GM10847 (cell line): ENCODE results near the gene HES3.

Experiments
- POLR2A ChIP-seq: IDR thresholded peaks from 2 replicates; pipeline ENCODE4 v1.6.1; 2011; ENCODE audit not compliant: insufficient read length; ENCODE audit errors: extremely low read depth

Gene HES3

DNA sequence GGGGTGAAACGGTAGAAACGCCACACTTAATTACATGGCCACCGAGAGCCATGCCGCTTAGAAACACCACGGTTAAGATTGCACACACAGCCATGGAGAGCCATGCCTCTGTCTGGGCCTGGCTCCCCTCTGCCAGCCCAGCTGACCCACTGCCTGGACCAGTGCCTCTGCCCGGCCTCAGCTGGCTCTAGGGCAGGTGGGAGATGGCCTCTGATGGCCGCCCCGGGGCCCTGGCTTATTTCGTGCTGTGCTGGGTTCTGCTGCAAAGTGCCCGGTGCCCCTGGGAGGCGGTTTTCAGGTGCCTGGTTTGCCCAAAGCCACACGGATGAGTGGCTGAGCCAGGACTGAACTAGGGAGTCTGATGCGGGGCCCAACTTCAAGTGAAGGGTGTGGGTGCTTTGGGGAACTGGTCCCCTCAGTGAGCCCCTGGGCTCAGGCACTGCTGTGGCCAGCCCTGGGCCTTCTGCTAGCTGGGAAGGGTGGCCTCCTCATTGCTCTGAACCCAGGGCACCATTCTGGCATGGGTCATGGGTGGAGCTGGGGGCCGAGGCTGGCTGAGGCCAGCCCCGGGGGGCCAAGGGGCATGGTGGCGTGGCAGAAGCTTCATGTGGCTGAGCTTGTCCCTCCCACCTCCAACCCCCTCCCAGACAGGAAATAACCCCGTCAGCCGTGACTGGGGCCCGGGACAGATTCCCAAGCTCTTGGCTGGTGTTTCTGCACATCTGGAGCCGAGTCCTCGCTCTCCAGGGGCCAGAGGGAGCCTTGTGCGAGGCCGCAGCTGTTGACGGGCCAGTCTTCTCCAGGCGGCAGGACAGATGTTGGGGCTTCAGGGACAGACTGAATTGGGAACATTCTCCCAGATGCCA is 18.8 kb downstream of the HES3 start:
- TF ChIP-seq POLR2A: no peak

DNA sequence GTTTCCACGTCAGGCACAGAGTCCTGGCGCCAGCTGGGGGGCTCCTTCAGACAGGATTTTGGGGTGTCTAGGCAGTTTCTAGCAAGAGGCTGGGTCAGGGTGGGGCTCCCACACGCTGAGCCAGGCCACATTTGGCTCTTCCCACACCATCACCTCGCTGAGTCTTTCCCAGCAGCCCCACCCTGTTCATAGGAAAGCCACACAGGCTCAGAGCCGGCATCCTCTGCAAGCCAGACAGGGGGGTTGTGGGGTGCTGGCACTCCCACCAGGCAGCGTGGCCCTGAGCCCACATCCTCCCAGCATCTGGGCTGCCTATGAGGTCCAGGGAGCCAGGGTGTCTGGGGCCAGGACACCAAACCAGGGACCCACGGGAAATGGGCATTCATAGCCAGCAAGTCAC is 19.7 kb downstream of the HES3 start:
- TF ChIP-seq POLR2A: no peak

DNA sequence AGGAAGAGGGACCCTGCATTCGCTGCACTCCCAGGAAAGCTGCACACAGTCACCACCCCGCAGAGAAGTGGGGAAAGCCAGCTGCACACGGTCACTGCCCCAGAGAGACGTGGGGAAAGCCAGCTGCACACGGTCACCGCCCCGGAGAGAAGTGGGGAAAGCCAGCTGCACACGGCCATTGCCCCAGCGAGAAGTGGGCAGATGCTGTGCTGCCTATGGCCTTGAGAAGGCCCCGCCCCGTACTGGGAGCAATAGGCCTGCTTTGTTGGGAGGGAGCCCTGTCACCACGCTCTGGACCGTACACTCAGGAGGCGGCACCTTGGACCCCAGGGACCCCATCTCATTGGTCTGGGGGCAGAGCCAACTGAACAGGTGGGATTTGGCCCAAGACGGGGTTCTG is 21.2 kb downstream of the HES3 start:
- no peak for TF ChIP-seq POLR2A

DNA sequence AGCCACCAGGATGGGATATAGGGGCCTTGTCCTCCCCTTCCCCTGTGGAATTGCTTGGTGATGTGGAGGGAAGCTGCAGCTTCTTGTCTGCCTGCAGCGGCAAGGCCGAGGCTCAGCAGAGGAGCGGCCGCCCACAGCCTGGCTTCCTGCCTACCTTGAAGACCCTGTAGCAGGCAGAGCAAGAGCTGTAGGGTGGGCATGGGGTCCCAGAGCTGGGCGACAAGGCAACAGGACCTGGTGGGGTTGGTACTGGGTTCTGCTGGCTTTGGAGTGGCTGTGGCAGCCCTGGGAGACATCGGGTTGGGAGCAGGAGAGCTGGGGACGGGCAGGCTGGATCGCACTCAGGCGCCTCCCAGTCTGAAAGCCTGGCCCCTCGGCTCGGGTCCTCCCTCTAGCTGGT is 22.7 kb downstream of the HES3 start:
- no peak for TF ChIP-seq POLR2A

DNA sequence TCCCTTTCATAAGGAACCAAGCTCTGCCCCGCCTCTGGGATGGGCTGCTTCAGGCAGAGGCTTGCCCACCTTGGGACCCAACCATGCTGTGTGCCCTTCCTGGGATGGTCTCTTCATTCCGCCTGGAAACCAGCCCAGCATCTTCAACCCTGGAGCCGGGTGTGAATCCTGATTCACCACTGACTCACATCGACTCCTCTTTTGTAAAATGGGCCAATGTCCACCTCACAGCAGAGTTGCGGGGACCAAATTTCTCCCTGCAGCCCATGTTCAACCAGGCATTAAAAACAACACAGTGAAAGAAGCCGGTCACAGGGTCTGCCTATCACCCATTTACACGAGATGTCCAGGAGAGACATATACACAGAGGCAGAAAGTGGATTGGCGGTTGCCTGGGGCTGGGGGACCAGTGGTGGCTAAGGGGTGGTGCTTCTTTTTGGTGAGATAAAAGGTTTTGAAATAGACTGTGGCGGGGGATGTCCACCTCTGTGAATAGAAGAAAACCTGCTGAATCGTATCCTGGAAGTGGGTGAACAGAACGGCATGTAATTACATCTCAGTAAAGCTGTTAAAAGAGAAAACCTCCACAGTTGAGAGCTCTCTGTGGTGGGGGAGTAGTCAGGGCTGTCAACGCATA is 23.8 kb downstream of the HES3 start:
- TF ChIP-seq POLR2A: no peak

DNA sequence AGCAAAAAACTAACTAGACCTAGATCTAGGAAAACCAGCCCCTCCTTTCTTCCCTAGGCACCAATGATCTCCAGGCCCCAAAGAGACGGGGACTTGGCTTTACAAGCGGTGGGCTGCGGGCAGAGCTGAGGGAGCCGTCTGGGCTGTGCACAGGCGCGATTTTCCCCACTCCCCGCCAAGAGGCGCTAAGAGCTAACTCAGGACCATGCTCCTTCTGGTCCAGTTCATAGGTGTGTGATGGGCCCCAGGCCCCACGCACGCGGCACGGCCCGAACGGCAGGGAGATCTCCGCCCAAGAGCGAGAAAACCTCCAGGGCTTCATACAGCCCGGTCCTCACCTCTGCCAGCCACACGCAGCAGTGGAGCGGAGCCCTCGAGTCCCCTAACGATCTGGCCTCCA is 24.4 kb downstream of the HES3 start:
- TF ChIP-seq POLR2A: no peak

DNA sequence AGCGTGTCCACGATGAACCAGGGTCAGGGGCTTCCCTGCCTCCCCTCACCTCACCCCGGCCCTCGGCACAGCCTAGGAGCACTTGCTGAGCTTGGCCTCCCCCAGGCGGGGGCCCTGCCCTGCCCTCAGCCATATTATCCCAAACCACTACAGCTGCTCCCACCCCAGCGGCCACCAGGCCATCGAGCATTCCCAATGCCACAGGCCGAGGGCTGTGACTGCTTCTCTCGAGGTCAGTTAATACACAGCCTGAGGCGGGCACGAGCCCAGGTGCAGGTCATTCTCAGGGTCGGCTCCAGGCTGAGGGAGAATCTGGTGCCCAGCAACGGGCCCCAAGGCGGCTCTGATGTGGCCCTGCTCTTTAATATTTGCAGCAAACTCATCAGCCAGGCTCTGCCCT is 25.3 kb downstream of the HES3 start:
- no peak for TF ChIP-seq POLR2A

DNA sequence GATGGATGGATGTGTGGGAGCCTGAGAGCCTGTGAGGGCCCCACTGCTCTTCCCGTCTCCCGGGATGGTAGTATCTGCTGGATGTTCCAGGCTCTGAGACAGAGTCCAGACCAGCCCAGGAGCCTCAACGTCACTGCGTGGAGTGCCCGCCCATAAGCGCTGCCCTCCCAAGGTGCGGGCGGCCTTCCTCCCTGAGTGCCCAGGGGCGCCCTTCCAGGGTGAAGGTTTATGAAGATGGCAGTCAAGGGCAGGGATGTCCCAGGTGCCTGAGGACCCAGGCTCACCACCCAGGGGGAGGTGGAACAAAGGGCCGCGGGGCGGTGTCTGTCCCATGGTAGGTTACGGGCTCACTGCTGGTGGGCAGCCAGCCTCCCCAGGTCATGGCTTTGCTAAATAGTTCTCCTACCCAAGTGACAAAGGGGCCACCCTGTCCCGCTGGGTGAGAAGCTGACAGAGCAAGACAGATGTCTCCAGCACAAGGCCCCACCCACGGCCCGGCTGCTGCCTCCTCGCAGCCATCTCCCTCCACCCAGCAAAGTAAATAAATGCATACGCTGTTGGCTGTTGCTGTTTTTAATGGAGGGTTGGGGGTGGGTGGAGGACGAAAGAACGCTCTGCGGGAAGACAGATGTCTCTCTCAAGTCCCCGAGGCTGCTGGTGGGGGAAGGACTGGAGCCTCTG is 25.9 kb downstream of the HES3 start:
- no peak for TF ChIP-seq POLR2A

DNA sequence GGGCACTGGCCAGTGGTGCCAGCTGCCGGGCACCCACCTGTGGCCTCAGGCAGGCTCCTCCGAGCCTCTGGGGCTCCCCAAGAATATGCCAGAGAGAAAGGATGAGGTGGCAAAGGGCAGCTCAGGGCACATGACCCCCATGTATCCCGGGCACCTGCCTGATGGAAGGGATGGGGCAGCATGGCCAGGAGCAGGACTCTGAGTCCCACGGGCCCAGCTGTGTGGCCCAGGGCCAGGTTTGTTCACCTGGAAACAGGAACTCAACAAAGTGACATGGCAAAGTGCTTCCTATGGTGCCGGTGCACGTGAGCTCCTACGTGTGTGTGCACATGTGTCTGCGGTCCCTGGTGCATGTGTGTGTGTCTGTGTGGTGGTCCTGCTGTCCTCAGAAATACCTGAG is 26.4 kb downstream of the HES3 start:
- no peak for TF ChIP-seq POLR2A

DNA sequence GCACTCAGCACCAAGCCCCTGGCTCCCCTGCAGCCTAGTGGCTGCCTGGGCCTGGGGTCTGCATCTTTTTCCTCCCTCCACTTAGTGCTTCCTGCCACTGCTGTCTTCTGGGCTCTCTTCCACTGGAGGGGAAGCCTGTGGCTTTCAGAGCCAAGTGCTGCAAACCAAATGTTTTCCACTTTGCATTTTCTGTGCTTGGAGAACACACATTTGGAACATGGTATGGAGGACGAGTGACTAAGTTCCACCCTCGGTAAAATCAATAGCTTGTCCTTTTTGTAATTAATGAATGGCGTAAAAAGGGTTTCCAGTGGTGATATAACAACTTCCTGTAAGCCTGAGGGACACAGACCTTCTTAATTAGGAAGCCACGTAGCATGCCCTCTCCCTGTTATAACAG is 27.0 kb downstream of the HES3 start:
- no peak for TF ChIP-seq POLR2A

DNA sequence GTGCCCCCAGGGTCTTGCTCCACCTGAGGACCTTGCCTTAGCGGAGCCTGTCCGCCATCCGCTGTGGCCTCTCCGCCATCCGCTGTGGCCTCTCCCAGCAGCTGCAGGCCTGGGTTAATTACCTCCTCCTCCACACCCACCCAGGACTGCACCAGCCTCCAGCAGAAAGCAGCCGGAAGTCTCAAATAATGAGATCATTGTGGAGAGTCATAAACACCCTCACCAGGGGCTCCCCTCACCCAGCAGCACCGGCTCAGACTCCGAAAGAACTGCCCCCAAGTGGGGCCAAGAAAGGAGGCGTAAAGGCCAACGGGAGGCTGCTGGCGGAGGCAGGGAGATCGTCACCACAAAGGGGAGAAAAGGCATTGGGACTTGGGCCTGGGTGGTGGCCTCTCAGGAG is 27.6 kb downstream of the HES3 start:
- TF ChIP-seq POLR2A: no peak

DNA sequence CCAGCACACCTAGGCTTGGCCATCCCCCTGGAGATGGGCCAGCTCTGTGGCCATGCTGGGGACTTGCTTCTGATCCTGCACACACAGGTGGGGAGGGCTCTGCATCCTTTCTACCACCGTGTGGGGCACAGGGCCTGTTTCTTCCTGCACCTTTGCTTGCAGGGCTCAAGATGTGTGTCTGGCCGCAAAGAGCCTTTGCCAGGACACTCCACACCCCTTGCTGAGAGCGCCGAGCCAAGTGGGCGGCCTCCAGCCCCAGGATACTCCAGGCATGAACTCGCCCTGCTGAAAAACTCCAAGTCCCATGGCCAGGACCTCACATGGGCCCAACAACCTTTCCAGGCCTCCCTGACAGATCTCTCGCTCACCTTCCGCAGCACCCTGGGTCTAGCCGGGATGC is 28.5 kb downstream of the HES3 start:
- no peak for TF ChIP-seq POLR2A

DNA sequence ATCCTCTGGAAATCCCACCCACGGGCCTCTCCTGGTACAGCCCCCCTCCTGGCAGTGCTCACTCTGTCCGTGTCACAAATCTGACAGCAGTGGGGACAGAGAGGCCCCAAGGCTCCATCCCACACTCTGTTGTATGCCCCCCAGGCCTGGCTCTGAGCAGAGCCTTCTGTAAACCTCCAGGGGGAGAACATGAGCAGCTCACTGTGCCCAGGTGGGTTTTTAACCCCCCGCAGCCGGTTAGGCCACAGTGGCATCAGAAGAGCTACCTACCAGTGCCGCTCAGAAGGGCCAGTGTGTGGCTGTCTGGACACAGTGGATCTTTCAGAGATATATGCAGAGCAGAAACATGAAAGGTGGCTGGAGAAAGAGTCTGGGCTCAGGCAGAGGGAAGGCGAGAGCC is 28.9 kb downstream of the HES3 start:
- no peak for TF ChIP-seq POLR2A

DNA sequence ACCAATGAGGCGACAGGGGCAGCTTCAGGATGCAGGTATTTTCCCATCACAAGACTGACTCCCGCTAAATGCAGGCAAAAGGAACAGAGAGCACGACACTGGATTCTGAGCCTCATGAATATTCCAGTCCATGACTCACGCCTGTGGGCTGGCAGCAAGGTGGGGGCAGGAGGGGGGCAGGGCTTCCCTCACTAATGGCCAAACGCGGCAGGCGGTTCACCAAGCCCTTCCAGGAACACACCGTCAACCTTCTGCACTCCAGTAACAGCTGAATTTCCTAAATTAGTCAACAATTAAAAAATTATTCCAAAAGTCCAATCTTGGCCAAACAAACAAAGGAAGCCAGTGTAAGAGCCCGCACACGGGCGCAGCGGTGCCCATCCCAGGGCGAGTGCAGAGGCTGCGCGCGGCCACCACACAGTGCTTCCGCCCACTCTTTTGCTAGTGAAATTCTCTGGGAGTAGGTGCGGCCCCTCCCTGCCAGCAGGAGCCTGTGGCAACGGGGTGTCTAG is 29.5 kb downstream of the HES3 start:
- TF ChIP-seq POLR2A: no peak

DNA sequence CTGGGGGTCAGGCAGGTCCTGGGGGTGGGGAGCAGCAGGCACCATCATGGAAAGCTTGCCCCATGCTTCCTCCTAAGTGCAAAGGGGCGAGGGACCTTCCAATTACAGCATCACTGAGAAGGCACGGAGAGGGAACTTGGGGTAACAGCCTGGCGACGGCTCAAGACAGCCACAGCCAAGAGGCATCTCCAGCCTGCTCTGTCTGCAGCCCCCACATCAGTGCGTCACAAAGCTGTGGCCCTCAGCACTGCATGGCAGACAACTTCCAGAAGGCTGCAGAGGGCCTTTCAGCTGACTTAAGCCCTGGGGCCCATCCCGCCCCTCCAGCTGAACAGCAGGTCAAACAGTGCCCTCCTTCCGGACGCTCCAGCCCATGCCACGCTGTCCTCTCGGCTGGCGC is 30.1 kb downstream of the HES3 start:
- TF ChIP-seq POLR2A: no peak

DNA sequence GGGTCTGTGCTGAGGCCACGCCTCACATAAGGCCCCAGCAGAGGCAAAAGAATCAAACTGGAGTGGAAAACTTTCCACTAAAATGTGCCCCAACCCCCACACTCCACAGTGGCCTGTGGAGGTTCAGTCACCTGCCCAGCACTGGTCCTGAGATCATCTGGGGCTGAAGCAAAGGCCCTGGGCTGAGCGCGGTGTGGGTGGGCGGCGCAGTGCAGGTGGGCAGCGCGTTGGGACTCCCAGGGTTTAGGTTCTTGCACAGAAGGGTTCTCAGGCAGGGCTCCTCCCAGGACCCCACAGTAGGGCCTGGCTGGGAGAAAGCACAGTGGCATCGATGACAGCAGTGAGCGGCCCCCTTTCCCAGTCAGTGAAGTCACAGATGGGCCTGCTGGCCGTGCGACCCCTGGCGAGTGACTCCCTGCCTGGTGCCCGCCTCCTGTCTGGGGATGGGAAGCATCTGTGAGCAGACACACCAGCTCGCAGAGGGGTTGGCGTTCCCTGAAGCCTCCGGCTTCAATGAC is 30.7 kb downstream of the HES3 start:
- no peak for TF ChIP-seq POLR2A
